Measurements from ENCODE around the gene COL20A1. TPM values are rescaled to one million over a fixed set of nuclear protein-coding genes. Genes with fewer than 3 reads are reported as not detected.

COL20A1 gene
- total RNA-seq, 1 donor from 2014 or later = not detected

DNA sequence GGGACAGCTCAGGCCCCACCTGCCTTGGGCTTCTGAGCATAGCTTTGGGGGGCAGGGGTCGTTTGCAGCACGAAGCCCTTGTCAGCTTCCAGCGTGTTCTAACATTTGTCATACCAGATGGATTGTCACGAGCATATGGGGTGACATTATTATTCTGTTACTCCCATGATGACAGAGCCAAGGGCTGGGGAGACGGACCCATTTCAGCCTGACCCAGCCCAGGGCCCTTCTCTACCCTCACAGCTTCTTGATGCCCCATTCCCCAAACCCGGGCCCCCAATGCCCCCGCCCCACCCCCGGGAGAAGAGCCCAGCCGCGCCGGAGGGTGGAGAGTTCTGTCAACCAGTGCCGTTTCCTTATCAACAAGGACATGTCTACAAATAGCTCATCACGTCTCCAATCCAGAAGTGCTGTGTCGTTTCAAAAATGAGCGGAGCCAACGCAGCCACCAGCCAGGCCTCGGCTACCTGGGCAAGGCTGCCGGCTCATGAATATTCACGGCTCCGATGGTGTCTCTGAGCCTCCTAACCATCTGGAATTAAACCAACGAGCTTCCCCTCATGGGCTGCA, 77.7 kb downstream of the COL20A1 start:
- TF ChIP-seq, protein P1, sequence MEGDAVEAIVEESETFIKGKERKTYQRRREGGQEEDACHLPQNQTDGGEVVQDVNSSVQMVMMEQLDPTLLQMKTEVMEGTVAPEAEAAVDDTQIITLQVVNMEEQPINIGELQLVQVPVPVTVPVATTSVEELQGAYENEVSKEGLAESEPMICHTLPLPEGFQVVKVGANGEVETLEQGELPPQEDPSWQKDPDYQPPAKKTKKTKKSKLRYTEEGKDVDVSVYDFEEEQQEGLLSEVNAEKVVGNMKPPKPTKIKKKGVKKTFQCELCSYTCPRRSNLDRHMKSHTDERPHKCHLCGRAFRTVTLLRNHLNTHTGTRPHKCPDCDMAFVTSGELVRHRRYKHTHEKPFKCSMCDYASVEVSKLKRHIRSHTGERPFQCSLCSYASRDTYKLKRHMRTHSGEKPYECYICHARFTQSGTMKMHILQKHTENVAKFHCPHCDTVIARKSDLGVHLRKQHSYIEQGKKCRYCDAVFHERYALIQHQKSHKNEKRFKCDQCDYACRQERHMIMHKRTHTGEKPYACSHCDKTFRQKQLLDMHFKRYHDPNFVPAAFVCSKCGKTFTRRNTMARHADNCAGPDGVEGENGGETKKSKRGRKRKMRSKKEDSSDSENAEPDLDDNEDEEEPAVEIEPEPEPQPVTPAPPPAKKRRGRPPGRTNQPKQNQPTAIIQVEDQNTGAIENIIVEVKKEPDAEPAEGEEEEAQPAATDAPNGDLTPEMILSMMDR (IDR thresholded peaks at IDR 0.05; ENCODE audit: insufficient read depth, low read length, poor library complexity, severe bottlenecking) = no peak
- H3K4me3 ChIP-seq (ENCODE audit: low read depth, low read length) = no peak overlapping the region
- H3K36me3 ChIP-seq (ENCODE audit: control insufficient read depth, insufficient read depth, low read length) = no peaks in the 10 kb centered on the region
- peaks cover 40% of the 10 kb centered on the region for H3K27me3 ChIP-seq (ENCODE audit: control insufficient read depth, insufficient read depth, low read length)
- no peak for DNase-seq (ENCODE audit: low read depth)

- no peak for DNase-seq (ENCODE audit: low read depth)
- no peaks in the 10 kb centered on the region for H3K36me3 ChIP-seq (ENCODE audit: control insufficient read depth, insufficient read depth, low read length)
- TF ChIP-seq, protein P1 (IDR thresholded peaks at IDR 0.05; ENCODE audit: insufficient read depth, low read length, poor library complexity, severe bottlenecking) = no peak
- H3K4me3 ChIP-seq (ENCODE audit: low read depth, low read length) = no peak overlapping the region
- H3K27me3 ChIP-seq (ENCODE audit: control insufficient read depth, insufficient read depth, low read length) = peaks cover 42% of the 10 kb centered on the region
These were observed 78.4 kb downstream of the COL20A1 start for GRCh38 chr20:63371291-63371865.

GRCh38 chr20:63372971-63373885, 80.2 kb downstream of the COL20A1 start:
- TF ChIP-seq, protein P1 (IDR thresholded peaks at IDR 0.05; ENCODE audit: insufficient read depth, low read length, poor library complexity, severe bottlenecking) = no peak
- peaks cover 44% of the 10 kb centered on the region for H3K27me3 ChIP-seq (ENCODE audit: control insufficient read depth, insufficient read depth, low read length)
- DNase-seq (ENCODE audit: low read depth) = no peak
- no peaks in the 10 kb centered on the region for H3K36me3 ChIP-seq (ENCODE audit: control insufficient read depth, insufficient read depth, low read length)
- no peak overlapping the region for H3K4me3 ChIP-seq (ENCODE audit: low read depth, low read length)

DNA sequence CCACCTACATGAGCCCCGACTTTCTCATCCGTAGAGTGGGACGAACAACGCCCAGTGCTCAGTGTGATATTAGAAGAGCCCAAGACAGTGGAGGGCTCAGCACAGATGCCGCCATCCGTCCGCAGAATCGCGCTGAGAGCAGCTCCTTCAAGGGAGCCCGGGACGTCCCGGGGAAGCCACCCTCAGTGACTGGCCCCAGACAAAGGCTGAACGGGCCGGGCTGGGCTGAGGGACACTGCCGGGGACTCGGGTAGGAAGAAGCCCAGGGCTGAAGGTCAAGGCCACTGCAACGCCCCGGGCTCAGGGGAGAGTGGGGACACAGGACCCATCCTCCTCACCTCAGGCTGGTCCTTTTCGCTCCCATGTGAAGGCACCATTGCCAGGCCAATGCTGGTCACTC, 81.0 kb downstream of the COL20A1 start:
- no peak for DNase-seq (ENCODE audit: low read depth)
- no peaks in the 10 kb centered on the region for H3K36me3 ChIP-seq (ENCODE audit: control insufficient read depth, insufficient read depth, low read length)
- no peak overlapping the region for H3K4me3 ChIP-seq (ENCODE audit: low read depth, low read length)
- H3K27me3 ChIP-seq (ENCODE audit: control insufficient read depth, insufficient read depth, low read length) = peaks cover 44% of the 10 kb centered on the region
- TF ChIP-seq, protein P1 (IDR thresholded peaks at IDR 0.05; ENCODE audit: insufficient read depth, low read length, poor library complexity, severe bottlenecking) = no peak

GRCh38 chr20:63374504-63374903, 81.5 kb downstream of the COL20A1 start:
- H3K36me3 ChIP-seq (ENCODE audit: control insufficient read depth, insufficient read depth, low read length) = no peaks in the 10 kb centered on the region
- H3K4me3 ChIP-seq (ENCODE audit: low read depth, low read length) = no peak overlapping the region
- TF ChIP-seq, protein P1 (IDR thresholded peaks at IDR 0.05; ENCODE audit: insufficient read depth, low read length, poor library complexity, severe bottlenecking) = no peak
- no peak for DNase-seq (ENCODE audit: low read depth)
- H3K27me3 ChIP-seq (ENCODE audit: control insufficient read depth, insufficient read depth, low read length) = peaks cover 44% of the 10 kb centered on the region
